Fibroblast of peridontal ligament (primary cell): Measurements from ENCODE around the gene POU2AF1.

Experiments used
- DNase-seq: peaks from one replicate; pipeline ENCODE4 v3.0.0-alpha.2; 2010; ENCODE audit errors: extremely low read depth

The POU2AF1 gene

DNA sequence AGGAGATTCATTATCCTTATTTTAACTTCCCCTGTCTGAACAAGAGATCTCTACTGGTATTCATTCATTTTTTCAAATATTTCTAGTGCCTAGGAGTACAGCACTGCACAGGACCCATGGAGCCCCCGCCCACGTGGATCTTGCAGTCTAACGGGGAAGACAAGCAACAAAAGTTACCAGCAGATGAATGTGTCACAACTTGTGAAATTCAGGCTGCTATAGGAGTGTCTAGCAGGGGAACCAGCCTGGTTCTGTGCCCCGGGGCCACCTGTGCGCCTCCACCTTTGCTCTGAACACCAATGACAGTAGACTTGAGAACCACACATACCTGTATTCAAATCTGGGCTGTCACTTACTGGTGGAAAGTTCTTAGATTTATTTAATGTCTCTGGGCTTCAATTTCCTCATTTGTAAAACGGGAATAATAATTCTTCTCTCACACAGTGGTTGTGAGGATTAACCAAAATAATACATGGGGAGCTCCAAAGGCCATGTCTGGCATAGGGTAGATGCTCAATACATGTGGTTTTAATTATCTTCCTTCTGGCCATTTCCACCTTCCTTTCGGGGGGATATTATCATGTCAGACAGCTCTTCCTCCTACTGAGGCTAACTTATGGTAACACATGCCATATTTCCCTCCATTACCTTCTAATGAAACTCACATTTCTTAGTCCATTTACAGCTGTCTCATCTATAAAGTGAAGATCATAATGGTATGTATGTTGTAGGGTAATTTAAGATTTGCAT lies 17.8 kb downstream of the POU2AF1 start:
- no peak for DNase-seq

DNA sequence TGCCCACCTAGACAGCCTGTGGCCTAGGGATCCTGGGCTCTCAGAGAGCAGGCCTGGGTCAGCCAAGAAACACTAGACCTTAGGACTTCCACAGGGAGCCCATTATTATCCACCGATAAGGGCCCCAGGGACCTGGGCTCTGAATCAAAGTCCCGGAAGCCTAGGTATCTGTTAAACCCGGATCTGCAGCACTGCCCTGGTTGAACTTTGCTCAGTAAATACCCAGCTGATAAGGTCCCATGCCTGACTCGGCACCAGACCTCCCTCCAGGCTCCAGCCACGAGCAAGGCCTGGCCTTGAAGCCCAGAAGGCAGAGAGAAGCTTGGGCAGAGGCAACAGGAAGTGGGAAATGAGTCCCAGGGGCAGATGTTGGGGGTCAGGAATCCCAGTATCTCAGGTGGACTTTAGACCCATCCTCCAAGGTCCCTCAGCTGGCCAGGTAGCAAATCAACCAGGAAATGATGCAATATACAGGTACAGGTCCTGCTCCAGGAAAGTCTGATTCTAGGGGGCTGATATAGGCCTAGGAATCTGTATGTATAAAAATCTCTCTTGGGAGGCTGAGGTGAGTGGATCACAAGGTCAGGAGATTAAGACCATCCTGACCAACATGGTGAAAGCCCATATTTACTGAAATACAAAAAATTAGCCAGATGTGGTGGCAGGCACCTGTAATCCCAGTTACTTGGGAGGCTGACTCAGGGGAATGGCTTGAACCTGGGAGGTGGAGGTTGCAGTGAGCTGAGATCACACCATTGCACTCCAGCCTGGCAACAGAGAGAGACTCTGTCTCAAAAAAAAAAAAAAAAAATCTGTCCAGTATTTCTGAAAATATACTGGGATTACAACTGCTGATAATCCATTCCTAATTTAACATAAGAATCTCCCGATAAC lies 18.7 kb downstream of the POU2AF1 start:
- no peak for DNase-seq

GRCh38 chr11:111359223-111360149 lies 19.6 kb downstream of the POU2AF1 start:
- no peak for DNase-seq

DNA sequence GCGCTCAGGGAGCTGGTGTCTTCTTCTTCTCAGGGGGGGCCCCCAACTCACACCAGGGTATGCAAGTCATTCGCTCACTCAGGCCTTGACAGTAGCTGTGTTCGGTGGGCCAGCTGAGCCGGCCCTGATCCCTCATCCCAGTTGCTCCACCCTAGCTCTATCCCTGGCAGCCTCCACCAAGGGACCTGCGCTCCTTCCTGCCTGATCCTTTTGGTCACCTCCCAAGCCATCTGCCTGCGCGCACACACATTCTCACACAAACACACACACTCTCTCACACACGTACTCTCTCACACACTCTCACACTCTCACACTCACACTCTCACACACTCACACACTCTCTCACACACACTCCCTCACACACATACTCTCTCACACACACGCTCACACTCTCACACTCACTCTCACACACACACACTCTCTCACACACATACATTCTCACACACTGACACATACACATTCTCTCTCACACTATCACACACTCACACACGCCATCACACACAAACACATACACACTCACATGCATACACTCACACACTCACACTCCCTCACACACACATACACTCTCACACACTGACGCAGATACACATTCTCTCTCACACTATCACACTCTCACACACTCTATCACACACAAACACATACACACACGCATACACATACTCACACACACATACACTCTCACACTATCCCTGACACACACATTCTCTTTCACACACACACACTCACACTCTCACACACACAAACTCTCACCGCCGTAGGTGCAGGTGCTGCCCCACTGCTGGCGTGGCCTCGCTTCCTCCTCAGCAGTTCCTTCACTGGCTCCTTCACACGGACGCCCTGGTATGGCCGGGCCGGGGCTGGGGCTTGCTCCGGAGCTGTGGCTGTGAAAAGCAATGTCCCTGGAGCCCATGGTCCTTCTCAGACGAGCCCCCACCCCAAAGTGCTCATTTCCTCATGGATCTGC lies 20.8 kb downstream of the POU2AF1 start:
- DNase-seq = no peak

DNA sequence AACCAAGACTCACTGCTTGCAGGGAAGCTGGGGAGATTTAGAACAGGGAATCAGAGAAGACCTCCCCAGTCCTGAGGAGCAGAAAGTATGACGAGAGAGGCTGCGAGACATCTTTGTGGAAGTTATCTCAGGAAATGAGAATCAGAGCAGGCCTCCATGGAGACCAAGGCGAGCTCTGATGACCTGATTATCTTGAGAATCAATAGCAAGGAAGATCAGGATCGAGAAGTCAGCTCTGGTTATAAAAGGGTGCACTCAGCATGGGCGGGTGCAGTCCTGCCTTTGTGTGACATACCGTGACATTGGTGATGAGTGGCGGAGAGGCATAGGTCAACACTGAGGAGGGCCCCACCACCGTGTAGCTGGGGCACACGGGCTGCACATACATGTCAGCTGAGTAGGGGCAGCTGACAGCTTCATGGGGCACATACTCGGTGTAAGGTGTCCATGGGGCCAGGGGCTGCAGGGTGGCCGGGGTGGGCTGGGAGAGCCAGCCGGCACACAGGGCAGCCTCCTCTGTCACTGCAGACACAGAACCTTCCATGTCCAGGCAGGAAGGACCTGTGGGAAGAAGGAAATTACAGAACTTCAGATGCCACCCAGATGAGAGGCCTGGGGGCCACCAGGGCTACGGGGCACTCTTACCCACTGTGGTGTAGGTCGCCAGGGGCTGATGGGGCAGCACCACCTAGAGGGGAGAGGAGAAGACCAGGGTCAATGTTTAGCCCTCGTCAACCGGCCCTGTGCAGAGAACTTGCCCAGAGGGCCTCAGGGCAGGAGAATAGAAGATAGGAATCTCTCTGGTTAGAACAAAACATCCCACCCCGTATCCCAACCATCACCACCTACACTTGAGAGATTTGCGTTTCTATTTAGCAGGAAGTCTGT lies 21.7 kb downstream of the POU2AF1 start:
- DNase-seq = no peak

DNA sequence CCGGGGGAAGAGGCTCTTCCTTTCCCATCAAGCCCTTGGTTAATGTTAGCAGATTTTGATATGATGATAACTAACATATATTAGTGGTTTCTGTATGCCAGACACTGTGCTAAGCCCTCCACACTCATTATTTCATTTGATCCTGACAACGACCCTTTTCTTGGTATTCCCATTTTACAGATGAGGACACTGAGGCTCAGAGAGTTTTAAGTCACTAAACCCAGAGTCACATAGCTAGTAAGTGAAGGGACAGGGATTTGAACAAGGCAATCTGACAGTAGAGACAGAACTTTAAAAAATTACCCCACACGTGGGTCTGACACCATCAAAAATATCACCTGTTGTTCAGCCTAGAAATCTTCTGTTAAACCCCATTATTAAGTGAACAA lies 22.4 kb downstream of the POU2AF1 start:
- DNase-seq = no peak

DNA sequence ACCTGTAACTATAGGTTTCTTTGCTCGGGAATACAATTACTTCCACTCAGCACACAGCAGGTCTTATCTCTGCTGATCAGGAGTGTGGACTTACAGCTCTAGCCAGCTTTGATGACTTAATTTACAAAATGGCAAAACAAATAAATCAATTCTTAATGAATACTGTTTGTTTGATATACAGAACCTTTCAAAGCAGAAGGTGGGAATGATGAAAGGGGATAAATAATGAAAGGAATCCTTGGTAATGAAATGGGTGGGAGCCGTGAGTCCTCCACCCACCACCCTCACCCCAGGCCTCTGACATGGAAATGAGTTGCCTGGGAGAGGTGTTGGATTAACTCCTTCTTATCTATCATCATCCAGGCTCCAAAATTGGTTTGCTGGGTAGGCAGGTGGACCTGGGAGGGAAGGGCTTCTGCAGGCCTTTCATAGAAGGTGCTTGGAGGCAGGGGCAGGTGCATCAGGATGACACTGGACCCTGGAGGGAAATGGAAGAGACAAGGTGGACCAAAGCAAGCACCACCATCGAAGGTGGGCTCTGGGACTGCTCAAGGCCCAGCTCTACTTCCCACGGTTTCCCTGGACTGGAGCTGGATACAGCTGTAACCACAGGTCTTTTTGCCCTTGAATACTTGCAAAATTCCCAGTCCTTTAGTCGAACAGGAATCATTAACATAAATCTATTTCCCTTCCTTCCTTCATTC lies 23.0 kb downstream of the POU2AF1 start:
- DNase-seq = no peak

GRCh38 chr11:111355101-111355500 lies 24.0 kb downstream of the POU2AF1 start:
- DNase-seq = no peak

- no peak for DNase-seq
These were observed 24.5 kb downstream of the POU2AF1 start for GRCh38 chr11:111354601-111354891.

DNA sequence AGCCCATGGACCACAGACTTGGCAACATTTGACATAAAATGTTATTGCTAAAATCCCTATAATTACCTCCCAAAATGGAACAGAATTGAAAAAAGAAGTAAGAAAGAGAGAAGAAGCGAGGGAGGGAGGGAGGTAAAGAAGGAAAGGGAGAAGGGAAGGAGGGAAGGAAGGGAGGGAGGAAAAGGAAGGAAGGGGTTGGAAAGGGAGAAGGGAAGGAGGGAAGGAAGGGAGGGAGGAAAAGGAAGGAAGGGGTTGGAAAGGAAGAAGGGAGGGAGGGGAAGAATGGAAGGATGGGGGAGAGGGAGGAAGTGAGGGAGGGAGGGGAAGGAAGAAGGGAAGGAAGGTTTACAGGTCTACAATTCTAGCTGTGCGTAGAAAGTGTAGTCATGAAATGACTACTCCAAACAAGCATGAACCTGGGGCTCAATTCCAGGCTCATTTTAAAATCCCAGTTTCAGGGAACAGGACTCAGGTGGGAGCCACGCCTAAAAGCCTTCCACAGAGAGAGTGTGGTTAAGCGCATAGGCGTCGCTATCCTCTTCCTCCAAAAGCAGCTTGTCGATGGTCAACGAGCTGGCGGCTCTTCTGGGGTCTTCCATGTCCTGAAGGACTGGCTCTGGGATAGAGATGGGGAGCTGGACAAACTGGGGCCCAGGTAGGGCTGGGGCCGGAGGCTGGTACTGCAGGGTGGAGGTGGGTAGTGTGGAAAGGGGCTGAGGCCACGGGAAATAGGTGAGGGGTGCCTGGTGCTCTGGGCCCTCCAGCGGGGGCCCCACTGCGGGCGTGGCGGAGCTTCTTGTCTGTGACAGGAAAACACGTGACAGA lies 25.1 kb downstream of the POU2AF1 start:
- DNase-seq = no peak

GRCh38 chr11:111352935-111353710 lies 26.0 kb downstream of the POU2AF1 start:
- no peak for DNase-seq

DNA sequence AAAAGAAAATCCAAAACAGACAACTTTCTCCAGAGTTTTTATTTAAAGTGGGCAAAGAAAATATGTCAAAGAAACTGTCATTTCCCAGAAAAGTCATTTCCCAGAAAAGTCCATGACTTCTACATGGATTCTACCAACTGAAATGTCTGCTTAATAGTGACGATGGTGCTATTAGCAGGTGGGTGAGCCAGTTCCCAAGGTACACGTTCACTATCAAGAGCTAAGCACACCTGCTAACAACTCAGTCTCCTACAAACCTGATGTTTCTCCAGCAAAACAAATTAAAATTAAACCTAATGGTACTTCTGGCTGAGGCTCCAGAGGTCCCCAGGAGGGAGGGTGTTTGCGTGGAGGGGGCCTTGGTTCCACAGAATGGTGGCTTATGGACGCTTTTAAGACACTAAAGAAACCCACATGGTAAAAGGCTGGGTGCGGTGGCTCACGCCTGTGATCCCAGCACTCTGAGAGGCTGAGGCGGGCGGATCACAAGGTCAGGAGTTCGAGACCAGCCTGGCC lies 26.8 kb downstream of the POU2AF1 start:
- DNase-seq = no peak

DNA sequence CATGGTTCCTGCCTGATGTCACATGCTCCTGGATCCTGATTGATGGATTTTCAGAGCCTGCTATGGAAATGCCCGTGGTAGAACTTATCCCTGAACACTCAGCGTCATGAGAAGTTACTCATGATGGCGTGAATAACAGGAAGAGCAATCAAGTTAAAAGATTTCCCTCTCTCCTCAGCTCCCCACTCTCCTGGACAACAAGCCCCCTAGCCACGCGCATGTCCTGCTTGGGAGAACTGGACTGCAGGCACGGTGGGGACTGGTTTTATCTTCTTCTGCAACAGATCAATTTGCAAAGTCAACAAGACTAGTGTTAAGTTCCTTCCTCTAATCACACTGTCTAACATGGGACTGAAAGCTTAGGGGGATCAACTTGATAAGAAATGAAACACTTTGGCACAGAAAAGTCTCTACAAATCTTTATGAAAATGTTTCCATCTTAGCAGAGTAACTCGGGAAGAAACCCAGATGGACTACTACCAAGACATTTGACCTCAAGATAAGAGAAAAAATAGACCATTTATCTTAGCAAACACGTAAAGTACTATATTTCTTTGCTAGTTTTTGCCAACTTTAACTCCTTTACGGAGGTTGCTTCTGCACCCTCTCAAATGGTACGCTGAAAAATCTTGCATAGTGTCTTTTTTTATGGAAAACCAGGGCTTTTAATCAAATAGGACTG lies 27.6 kb downstream of the POU2AF1 start:
- no peak for DNase-seq

DNA sequence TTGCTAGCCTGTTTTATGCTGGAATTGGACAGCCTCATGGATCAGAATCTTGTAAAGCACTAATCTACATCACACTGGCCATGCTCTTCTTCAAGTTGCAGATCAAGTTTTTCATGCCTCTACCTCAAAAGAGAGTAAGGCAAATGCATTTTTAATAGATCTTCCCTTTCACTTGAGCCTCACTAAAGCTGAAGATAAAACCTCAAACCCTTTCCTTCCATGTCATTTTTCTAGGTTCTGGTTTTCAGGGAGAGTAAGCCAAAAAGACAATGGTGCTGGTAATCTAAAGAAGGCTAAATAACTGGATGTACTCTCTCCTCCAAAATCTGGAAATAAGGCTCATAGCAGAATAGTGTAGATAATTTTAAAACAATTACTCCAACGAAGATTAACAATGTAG lies 28.3 kb downstream of the POU2AF1 start:
- no peak for DNase-seq

DNA sequence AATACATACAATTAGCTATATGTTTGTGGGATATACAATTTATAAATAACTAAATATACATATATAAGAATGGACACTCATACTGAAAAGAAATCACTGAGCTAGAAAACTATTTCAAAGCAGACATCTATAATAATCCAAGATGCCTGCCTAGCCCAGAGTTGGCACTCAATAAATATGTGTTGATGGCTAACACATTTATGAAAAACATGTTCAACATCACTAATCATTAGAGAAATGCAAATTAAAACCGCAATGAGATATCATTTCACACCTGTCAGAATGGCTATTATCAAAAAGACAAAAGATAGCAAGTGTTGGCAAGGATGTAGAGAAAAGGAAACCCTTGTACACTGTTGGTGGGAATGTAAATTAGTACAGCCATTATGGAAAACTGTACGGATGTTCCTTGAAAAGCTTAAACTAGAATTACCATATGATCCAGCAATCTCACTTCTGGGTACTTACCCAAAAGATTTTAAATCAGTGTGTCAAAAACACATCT lies 29.8 kb downstream of the POU2AF1 start:
- no peak for DNase-seq

- no peak for DNase-seq
These were observed 30.9 kb downstream of the POU2AF1 start for GRCh38 chr11:111348147-111348546.

DNA sequence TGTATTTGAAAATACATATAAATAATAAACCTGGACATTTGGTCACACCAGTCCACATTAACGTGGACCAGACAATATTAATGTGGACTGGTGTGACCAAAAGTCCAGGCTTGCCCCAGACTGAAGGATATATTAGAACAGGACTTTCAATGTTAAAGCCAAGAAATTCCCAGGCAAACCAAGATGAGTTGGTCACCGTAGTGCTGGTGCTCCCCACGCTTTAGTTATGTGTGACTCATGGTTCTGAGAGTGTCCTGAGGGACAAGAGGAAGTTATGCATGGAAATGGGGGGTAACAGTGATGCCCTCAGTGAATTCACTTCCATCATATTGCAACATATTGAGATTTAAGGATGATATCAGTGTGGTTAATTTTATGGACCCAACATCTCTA lies 31.4 kb downstream of the POU2AF1 start:
- peak; percentile 55 for DNase-seq
